GM12878 (cell line): ENCODE measurements around the gene MAD1L1. TPM values are rescaled to one million over a fixed set of nuclear protein-coding genes. Genes with fewer than 3 reads are reported as not detected.

Source experiments
- ATAC-seq: fragments of 200-7000 bp; cut with Tn5 transposase; 3 replicates; pipeline ENCODE4 v1.9.1; 2020; ENCODE audit warnings: mild to moderate bottlenecking, moderate library complexity
- BruUV-seq: library from RNA; stranded (reverse); fragments of 400-500 nt; replicated peaks from 2 replicates; lab custom pipeline; 2021; lab: Mats Ljungman, UMichigan
- CTCF ChIA-PET: fragments of 300-600 bp; sonication (Branson Sonifier 250); formaldehyde crosslinking; extraction: SDS; loops from one replicate; lab custom pipeline; 2021; ENCODE audit warnings: inconsistent platforms; lab: Yijun Ruan, JAX
- POLR2A ChIA-PET: fragments of 350-600 bp; formaldehyde crosslinking; extraction: SDS; loops from one replicate; lab custom pipeline; 2021; ENCODE audit warnings: inconsistent platforms; lab: Charles Lee
- RAD21 ChIA-PET: fragments of 300-600 bp; sonication (Branson Sonifier 250); formaldehyde crosslinking; loops from one replicate; lab custom pipeline; 2023; ENCODE audit warnings: antibody characterized with exemption; ENCODE audit not compliant: unreplicated experiment; lab: Charles Lee
- SMC1A ChIA-PET: fragments of 300-600 bp; sonication (Branson Sonifier 250); formaldehyde crosslinking; loops from one replicate; lab custom pipeline; 2023; ENCODE audit not compliant: unreplicated experiment, uncharacterized antibody; lab: Charles Lee
- DNase-seq: peaks from one replicate; pipeline ENCODE4 v3.0.0-alpha.2; 2011; ENCODE audit warnings: low read depth, low spot score
- FAIRE-seq: peaks from 3 replicates; lab custom pipeline; 2011; peaks lifted over from hg19 to GRCh38; lab: Jason Lieb, UNC
- H2AFZ ChIP-seq: 2 replicates; pipeline ENCODE4 v1.6.0; 2011; ENCODE audit warnings: low read depth, low read length, control low read depth; ENCODE audit not compliant: control insufficient read depth
- H3K27ac ChIP-seq: 2 replicates; pipeline ENCODE4 v1.5.1; 2011; ENCODE audit warnings: control low read depth; ENCODE audit not compliant: control insufficient read depth, insufficient read depth
- H3K27me3 ChIP-seq, 2 experiments: replicated peaks in 1 of 2; 2 replicates each; pipeline versions ENCODE4 v1.6.0 to v1.6.1; 2011; ENCODE audit warnings: low read length in 1 of 2; ENCODE audit not compliant: control insufficient read depth in 2 of 2, insufficient read depth in 2 of 2
- H3K36me3 ChIP-seq, 2 experiments: 2 replicates each; pipeline ENCODE4 v1.5.1; 2011; ENCODE audit warnings: low read length in 1 of 2; ENCODE audit not compliant: control insufficient read depth in 2 of 2, insufficient read depth in 2 of 2
- H3K4me1 ChIP-seq: 2 replicates; pipeline ENCODE4 v1.6.1; 2011; ENCODE audit warnings: mild to moderate bottlenecking, low read length, moderate library complexity, mixed read lengths; ENCODE audit not compliant: control insufficient read depth, insufficient read depth
- H3K4me2 ChIP-seq: 2 replicates; pipeline ENCODE4 v1.6.0; 2011; ENCODE audit warnings: control low read depth; ENCODE audit not compliant: control insufficient read depth, insufficient read depth
- H3K4me3 ChIP-seq: fragments of 200-600 bp; sonication (generic); 2 replicates; pipeline ENCODE4 v1.5.1; 2016
- H3K79me2 ChIP-seq: 2 replicates; pipeline ENCODE4 v1.6.0; 2011; ENCODE audit warnings: low read length; ENCODE audit not compliant: control insufficient read depth, insufficient read depth
- H3K9ac ChIP-seq: 2 replicates; pipeline ENCODE4 v1.8.0; 2011; ENCODE audit warnings: low read length, control low read depth, mixed read lengths; ENCODE audit not compliant: control insufficient read depth, insufficient read depth
- H3K9me3 ChIP-seq: replicated peaks from 3 replicates; pipeline ENCODE4 v1.5.1; 2011; ENCODE audit warnings: mild to moderate bottlenecking, low read length; ENCODE audit not compliant: control insufficient read depth, insufficient read depth
- H4K20me1 ChIP-seq: 2 replicates; pipeline ENCODE4 v1.6.0; 2011; ENCODE audit not compliant: control insufficient read depth, insufficient read depth
- ASH2L ChIP-seq: fragments of 300-600, 200-600 bp; sonication (generic); IDR thresholded peaks from 2 replicates; pipeline ENCODE4 v1.6.1; 2017; ENCODE audit warnings: low read depth, mild to moderate bottlenecking, borderline replicate concordance
- IRF4 ChIP-seq: IDR thresholded peaks from 2 replicates; pipeline ENCODE4 v1.6.1; 2011; ENCODE audit warnings: low read depth, low read length
- JUND ChIP-seq: IDR thresholded peaks from 2 replicates; pipeline ENCODE4 v1.6.1; 2012; ENCODE audit warnings: low read depth, mild to moderate bottlenecking, low read length, improper control_type of control experiment, moderate library complexity
- MTA2 ChIP-seq: fragments of 450-650 bp; IDR thresholded peaks from 2 replicates; pipeline ENCODE4 v1.6.1; 2016; ENCODE audit warnings: low read depth, mild to moderate bottlenecking, moderate library complexity
- SIX5 ChIP-seq: IDR thresholded peaks from 2 replicates; pipeline ENCODE4 v1.6.1; 2011; ENCODE audit warnings: mild to moderate bottlenecking, low read depth, low read length, moderate library complexity; ENCODE audit not compliant: severe bottlenecking
- TCF3 ChIP-seq: IDR thresholded peaks from 2 replicates; pipeline ENCODE4 v1.6.1; 2012; ENCODE audit warnings: low read depth, mild to moderate bottlenecking, low read length, borderline replicate concordance; ENCODE audit not compliant: insufficient read depth
- ZNF217 ChIP-seq: fragments of 450-650 bp; IDR thresholded peaks from 2 replicates; pipeline ENCODE4 v1.6.1; 2017; ENCODE audit warnings: antibody characterized with exemption, mild to moderate bottlenecking
- ZNF622 ChIP-seq: fragments of 450-650 bp; IDR thresholded peaks from 2 replicates; pipeline ENCODE4 v1.6.1; 2017; ENCODE audit warnings: mild to moderate bottlenecking, inconsistent platforms
- WGBS: methylation state at CpG from one replicate; pipeline ENCODE4 v1.1.6; 2016; ENCODE audit warnings: low lambda C conversion rate; ENCODE audit not compliant: insufficient replicate concordance, insufficient coverage; ENCODE audit errors: missing lambda C conversion rate; 5-methylcytosine and 5-hydroxymethylcytosine counted together
- in situ Hi-C: fragments of 300-500 bp; cut with MboI; formaldehyde crosslinking; loops from 9 replicates; pipeline ENCODE4 v1.14.3; 2018; ENCODE audit warnings: mixed read lengths
- intact Hi-C: fragments of 100-400 bp; cut with micrococcal nuclease; formaldehyde crosslinking; loops from one replicate; pipeline ENCODE4 v1.14.2; 2022; ENCODE audit not compliant: unreplicated experiment
- polyA plus RNA-seq, 11 experiments: library from polyadenylated mRNA; depleted of rRNA in 4 of 11; unstranded in 6 of 11; stranded (reverse) in 5 of 11; fragments of >200 nt; fragmentation: Nextera tagmentation in 4 of 11; fragmentation: Illumina TruSeq in 1 of 11; extraction: Ambion mirVana in 4 of 11; extraction: Trizol in 1 of 11; gene quantifications; 1 replicate in 1 of 11; 2 replicates in 10 of 11; pipeline versions ENCODE4 v1.2.1 to v1.2.3, GENCODE V29; 2011 to 2016; ENCODE audit warnings: inconsistent platforms in 2 of 11, missing spikeins in 2 of 11, low read depth in 1 of 11
- total RNA-seq, 4 experiments: library from RNA; depleted of rRNA in 3 of 4; stranded (reverse); fragments of >200 nt in 3 of 4; fragmentation: Illumina TruSeq in 1 of 4; extraction: Trizol in 1 of 4; gene quantifications; 2 replicates each; pipeline versions ENCODE4 v1.2.1 to v1.2.3, GENCODE V29; 2013 to 2021
- TF ChIP-seq, protein P1 (sequence below): IDR thresholded peaks from 2 replicates; pipeline ENCODE4 v1.6.1; 2012; ENCODE audit warnings: low read depth, low read length, improper control_type of control experiment
- TF ChIP-seq, protein P2 (sequence below): fragments of 450-650 bp; IDR thresholded peaks from 2 replicates; pipeline ENCODE4 v1.6.1; 2017; ENCODE audit warnings: antibody characterized with exemption, mild to moderate bottlenecking, moderate library complexity
- TF ChIP-seq, protein P3 (sequence below): fragments of 450-650 bp; IDR thresholded peaks from 2 replicates; pipeline ENCODE4 v1.6.1; 2017; ENCODE audit warnings: mild to moderate bottlenecking, low read depth, inconsistent platforms; ENCODE audit not compliant: poor library complexity, severe bottlenecking

Gene MAD1L1
- total and polyA plus RNA-seq, 10 of the 15 experiments (the other 5 are each of a cell fraction or from before 2014, with no cell fraction given), result 2.2 to 76.8 (median 38.3) TPM

DNA sequence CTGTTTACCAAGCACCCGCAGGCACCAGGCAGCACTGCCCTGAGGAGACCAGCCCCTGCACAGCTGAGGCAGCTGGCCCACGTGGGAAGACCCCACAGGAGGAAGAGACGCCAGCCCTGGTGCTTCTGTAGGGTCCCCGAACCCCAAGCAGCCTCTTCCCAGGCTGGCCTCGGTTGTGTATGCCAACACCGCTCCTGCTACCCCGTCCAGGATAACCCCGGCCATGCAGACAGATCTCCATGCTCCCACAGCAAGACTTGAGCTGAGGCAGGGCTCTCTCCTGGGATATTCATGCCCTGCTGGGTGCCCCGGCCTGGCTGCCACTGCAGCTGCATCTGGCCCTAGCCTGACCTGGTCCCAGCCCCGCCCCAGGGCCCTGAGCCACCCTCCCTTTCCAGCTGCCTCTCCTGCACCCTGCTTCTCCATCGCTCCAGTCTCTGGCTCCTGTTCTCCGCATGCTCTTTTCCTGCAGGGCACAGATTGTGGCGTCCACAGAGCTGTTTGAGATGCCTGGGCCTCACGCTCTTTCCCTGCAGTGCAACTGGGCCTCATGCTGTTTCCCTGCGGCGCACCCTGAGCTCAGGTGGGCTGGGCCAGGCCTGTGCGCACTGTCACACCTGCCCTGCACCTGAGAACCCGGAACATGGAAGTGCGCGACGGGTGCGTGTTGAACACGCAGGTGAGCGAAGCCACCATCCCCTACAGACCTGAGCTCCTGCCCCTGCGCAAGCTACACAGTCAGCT, 326.5 kb downstream of the MAD1L1 start:
- CTCF ChIA-PET, result no interaction called here
- no peak for DNase-seq
- Histone ChIP-seq H2AFZ (no peak overlapping the region), H3K27me3 (no peaks in the 10 kb centered on the region)
- TF ChIP-seq ZNF217, result no peak
- TF ChIP-seq, protein P1, sequence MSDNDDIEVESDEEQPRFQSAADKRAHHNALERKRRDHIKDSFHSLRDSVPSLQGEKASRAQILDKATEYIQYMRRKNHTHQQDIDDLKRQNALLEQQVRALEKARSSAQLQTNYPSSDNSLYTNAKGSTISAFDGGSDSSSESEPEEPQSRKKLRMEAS, result no peak
- no peak for TF ChIP-seq MTA2
- no peak for TF ChIP-seq IRF4
- no peak for TF ChIP-seq SIX5
- TF ChIP-seq, all 136 proteins: peak for 0
- H3K27ac ChIP-seq, result no peak overlapping the region
- H3K36me3 ChIP-seq, result peaks cover 0 to 3% of the 10 kb centered on the region in 2 experiments; a peak in 2 of 4 replicates
- 94% methylated on average over 23 of the region's 25 CpGs for WGBS
- BruUV-seq, result no TSS peak
- ChIA-PET RAD21 (no interaction called here), SMC1A (no interaction called here), POLR2A (no interaction called here)
- H3K9ac ChIP-seq, result no peak overlapping the region
- no peaks in the 10 kb centered on the region for H3K4me1 ChIP-seq
- intact Hi-C loops, result no loop called here
- in situ Hi-C loops, result no loop called here
- H3K4me2 ChIP-seq, result no peak overlapping the region
- FAIRE-seq, result no peak
- H3K9me3 ChIP-seq, result no peaks in the 10 kb centered on the region
- ATAC-seq, result no peak
- no peaks in the 10 kb centered on the region for H4K20me1 ChIP-seq
- no peak overlapping the region for H3K4me3 ChIP-seq
- no peaks in the 10 kb centered on the region for H3K79me2 ChIP-seq

DNA sequence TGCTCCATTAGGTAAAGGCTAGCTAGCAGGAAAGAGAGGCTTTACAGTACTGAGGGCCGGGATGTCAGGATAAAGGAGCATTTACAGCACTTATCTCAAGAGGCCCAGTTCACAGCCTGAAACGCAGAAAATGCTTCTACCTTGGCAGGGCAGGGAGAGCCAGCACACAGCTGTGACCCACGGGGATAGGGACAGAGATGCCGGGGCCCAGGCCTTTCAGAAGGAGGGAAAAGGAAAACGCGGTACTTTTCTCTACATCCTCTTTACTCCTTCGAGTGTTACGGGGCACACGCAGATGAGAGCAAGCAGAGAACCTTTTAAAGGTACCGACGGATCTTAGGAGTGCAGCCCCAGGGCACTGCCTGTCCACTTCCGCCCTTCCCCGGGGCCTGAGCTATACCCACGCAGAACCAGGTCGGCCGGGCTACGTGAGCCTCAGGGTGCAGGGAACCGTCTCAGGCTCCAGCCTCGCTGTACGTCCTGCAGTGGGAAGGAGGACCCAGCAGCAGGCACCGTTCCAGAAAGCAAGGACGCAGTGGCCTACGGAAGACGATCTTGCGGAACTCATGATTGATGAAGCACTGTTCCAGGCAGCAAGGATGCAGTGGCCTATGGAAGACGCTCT, 330.4 kb downstream of the MAD1L1 start:
- H3K4me1 ChIP-seq, result no peaks in the 10 kb centered on the region
- DNase-seq (no peak), FAIRE-seq (no peak), ATAC-seq (no peak)
- ChIA-PET CTCF (no interaction called here), RAD21 (no interaction called here), POLR2A (no interaction called here), SMC1A (no interaction called here)
- no peak overlapping the region for H2AFZ ChIP-seq
- H4K20me1 ChIP-seq, result no peaks in the 10 kb centered on the region
- no peaks in the 10 kb centered on the region for H3K9me3 ChIP-seq
- no TSS peak for BruUV-seq
- H3K4me2 ChIP-seq, result no peak overlapping the region
- H3K27ac ChIP-seq, result no peak overlapping the region
- in situ Hi-C loops (no loop called here), intact Hi-C loops (no loop called here)
- no peak overlapping the region for H3K4me3 ChIP-seq
- 90% methylated on average over 26 of the region's 26 CpGs for whole genome bisulfite sequencing
- no peak overlapping the region for H3K9ac ChIP-seq
- H3K79me2 ChIP-seq, result no peaks in the 10 kb centered on the region
- H3K27me3 ChIP-seq, result no peaks in the 10 kb centered on the region
- H3K36me3 ChIP-seq, result peaks cover 0 to 3% of the 10 kb centered on the region in 2 experiments; a peak in 2 of 4 replicates
- TF ChIP-seq JUND (no peak), TCF3 (no peak), ZNF622 (no peak), ASH2L (no peak)
- TF ChIP-seq, protein P2, sequence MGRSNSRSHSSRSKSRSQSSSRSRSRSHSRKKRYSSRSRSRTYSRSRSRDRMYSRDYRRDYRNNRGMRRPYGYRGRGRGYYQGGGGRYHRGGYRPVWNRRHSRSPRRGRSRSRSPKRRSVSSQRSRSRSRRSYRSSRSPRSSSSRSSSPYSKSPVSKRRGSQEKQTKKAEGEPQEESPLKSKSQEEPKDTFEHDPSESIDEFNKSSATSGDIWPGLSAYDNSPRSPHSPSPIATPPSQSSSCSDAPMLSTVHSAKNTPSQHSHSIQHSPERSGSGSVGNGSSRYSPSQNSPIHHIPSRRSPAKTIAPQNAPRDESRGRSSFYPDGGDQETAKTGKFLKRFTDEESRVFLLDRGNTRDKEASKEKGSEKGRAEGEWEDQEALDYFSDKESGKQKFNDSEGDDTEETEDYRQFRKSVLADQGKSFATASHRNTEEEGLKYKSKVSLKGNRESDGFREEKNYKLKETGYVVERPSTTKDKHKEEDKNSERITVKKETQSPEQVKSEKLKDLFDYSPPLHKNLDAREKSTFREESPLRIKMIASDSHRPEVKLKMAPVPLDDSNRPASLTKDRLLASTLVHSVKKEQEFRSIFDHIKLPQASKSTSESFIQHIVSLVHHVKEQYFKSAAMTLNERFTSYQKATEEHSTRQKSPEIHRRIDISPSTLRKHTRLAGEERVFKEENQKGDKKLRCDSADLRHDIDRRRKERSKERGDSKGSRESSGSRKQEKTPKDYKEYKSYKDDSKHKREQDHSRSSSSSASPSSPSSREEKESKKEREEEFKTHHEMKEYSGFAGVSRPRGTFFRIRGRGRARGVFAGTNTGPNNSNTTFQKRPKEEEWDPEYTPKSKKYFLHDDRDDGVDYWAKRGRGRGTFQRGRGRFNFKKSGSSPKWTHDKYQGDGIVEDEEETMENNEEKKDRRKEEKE, result no peak
- TF ChIP-seq, protein P3, sequence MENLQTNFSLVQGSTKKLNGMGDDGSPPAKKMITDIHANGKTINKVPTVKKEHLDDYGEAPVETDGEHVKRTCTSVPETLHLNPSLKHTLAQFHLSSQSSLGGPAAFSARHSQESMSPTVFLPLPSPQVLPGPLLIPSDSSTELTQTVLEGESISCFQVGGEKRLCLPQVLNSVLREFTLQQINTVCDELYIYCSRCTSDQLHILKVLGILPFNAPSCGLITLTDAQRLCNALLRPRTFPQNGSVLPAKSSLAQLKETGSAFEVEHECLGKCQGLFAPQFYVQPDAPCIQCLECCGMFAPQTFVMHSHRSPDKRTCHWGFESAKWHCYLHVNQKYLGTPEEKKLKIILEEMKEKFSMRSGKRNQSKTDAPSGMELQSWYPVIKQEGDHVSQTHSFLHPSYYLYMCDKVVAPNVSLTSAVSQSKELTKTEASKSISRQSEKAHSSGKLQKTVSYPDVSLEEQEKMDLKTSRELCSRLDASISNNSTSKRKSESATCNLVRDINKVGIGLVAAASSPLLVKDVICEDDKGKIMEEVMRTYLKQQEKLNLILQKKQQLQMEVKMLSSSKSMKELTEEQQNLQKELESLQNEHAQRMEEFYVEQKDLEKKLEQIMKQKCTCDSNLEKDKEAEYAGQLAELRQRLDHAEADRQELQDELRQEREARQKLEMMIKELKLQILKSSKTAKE, result no peak
